Activated naive CD4-positive, alpha-beta T cell (primary cell): ENCODE data around the gene MVD.

Source experiments
- DNase-seq, 4 experiments: peaks; one replicate each; lab custom pipeline; 2025; lab: John Stamatoyannopoulos, UW

MVD gene

GRCh38 chr16:88640498-88641247, 22.2 kb downstream of the MVD start:
- DNase-seq, result no peak

GRCh38 chr16:88640039-88640495, 22.8 kb downstream of the MVD start:
- DNase-seq, result no peak

GRCh38 chr16:88639231-88640038, 23.5 kb downstream of the MVD start:
- no peak for DNase-seq

GRCh38 chr16:88638323-88639230, 24.3 kb downstream of the MVD start, which contains the start of gene IL17C:
IL17C (plus strand) TSS chr16:88638572; CDS start chr16:88638642, 70 bp downstream.
- DNase-seq, result no peak

- DNase-seq, result no peak
Measured at GRCh38 chr16:88636488-88637265, 26.2 kb downstream of the MVD start.

- DNase-seq, result no peak
Measured at GRCh38 chr16:88635671-88636319, 27.1 kb downstream of the MVD start.

GRCh38 chr16:88634994-88635670, 27.8 kb downstream of the MVD start:
- DNase-seq, result no peak

GRCh38 chr16:88634141-88634993, 28.5 kb downstream of the MVD start:
- peak in 1 of 4 experiments; percentile 29 for DNase-seq

- DNase-seq, result peak in 1 of 4 experiments; percentile 26
Measured at GRCh38 chr16:88633684-88634140, 29.2 kb downstream of the MVD start.

- DNase-seq, result no peak
Measured at GRCh38 chr16:88632587-88632930, 30.3 kb downstream of the MVD start.

- no peak for DNase-seq
Measured at GRCh38 chr16:88631920-88632586, 30.8 kb downstream of the MVD start.

GRCh38 chr16:88631384-88631783, 31.5 kb downstream of the MVD start:
- no peak for DNase-seq

- no peak for DNase-seq
Measured at GRCh38 chr16:88630941-88631340, 31.9 kb downstream of the MVD start.

- no peak for DNase-seq
Measured at GRCh38 chr16:88630433-88630832, 32.5 kb downstream of the MVD start.

- DNase-seq, result no peak
Measured at GRCh38 chr16:88629835-88630234, 33.1 kb downstream of the MVD start.

GRCh38 chr16:88628512-88628974, 34.3 kb downstream of the MVD start:
- DNase-seq, result no peak

GRCh38 chr16:88627531-88628411, 35.1 kb downstream of the MVD start:
- DNase-seq, result no peak
